HS-27A (cell line): ENCODE data around the gene PPP4R4.

Experiments used
- DNase-seq: peaks from one replicate; pipeline ENCODE4 v3.0.0-alpha.2; 2012; ENCODE audit warnings: low read depth, missing footprints

Gene PPP4R4

DNA sequence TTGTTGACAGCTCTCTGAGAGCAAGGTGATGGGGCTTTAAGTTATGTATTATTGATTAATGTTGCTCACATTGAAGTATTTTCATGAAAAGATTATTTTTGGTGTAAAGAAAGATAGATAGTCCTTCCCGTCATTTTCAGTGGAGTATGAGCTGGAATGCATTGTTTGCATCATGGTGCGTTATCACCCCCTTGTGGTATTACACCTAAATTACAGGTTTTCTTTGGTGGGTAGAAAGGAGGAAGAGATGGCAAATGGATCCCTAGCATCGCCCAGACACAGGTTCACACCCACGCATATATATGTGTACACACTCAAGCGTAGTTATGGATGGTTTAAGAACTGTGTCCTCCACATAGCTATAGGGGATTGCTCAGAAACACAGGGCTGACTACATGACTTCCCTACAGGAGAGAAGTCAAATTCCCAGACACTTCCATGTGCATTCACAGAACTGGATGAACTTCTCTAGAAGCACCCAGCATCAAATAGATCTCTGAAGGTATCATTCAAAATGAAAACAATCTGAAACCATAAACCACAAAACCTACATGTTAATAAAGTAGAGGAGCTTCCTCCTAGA, 133.4 kb downstream of the PPP4R4 start:
- DNase-seq, result no peak

DNA sequence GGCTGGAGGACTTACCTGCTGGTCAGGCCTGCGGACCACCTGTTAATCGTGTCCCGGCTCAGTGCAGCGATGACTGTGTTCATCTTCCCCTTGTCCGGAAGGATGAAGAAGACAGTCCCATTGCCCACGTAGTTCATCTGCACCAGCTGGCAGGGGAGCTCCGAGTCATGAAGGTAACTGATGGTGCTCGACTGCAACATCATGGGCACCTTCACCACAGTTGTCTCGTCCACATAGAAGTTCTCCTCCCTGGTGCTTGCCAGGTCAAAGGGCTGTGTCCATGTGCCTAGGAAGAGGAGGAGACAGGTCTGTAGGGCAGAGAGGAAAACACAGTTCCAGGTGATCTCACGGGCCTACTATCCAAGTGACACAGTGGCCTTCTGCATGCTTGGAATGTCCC, 135.6 kb downstream of the PPP4R4 start:
- no peak for DNase-seq

DNA sequence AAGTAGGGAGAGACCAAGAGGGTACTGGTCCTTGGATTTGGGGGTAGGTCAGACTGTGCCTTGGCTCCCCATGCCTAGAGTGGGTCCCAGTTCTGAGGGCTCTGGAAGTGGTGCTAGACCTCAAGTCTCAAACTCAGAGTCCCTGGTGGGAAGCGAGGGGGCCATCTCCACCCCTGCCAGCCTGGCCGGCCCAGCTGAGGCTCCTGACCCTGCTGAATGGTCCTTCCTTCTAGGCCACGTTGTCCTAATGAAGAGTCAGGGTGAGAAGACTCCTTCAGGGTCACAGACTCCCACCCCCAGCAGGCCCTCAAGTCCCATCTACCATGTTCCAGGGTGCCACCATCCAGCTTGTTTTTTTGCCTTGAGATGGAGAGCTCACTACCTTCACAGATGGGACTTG, 136.1 kb downstream of the PPP4R4 start:
- DNase-seq, result no peak

DNA sequence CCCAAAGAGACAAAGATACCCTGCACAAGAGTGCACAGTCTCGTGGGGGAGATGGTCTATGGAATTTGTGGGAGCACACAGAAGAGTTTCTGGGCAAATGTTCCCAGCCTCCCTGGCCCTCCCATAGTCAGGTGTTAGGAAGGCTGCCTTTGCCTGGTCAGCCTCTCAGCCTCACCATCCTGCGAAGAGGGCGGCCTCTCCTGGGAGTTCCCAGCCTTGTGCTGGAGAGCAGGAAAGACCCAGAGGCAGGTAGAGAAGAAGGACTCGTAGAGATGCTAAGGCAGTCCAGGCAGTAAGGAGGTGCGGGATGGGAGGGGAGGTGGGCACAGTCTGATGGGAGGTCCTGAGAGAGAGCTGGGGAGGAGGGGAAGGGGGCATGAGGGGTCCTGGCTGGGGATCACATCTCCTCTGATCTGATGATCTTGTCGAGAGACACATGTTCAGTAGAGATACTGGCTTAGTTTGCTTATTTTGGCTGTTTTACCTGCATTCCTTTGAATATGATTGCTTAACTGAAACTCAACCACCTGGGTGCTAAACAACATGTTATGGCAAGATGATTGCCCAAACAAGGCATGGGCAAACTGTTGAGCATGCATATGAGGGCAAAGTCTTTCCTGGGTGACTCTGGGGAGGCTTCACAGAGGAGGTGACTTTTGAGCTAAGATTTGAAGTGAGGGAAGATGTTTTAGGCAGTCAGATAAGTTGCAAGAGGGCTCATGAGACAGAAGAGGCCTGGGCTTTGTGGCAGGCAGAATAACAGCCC, 138.5 kb downstream of the PPP4R4 start:
- no peak for DNase-seq

DNA sequence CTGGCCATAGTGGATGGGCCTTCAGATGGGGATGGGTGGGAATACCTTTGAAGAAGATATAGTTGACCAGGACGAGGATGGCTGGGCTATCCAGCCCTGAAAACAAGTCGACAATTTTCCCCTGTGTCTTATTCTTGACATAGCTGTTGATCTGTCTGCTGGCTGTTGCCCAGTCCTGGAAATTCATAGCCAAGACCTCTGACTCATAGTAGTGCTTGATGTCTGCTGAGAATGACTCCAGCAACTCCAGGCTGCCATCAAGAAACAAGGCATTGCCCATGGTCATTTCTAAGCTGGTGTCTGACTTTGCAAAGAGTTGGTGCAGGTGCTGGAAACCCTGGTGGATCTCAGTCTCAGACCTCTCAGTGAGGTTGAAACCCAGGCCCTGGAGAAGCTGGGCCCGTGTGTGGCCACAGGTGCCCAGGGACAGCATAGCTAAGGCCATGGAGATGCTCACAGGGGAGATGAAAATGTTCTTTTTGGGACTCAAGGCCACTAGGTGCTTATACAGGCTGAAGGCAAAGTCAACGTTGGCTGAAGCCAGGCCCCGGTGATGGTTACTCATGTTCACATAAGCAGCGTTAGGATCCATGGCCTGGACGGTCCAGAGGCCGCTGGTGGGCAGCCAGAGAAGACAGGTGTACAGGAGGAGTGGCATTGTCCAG, 140.0 kb downstream of the PPP4R4 start:
- DNase-seq, result no peak

DNA sequence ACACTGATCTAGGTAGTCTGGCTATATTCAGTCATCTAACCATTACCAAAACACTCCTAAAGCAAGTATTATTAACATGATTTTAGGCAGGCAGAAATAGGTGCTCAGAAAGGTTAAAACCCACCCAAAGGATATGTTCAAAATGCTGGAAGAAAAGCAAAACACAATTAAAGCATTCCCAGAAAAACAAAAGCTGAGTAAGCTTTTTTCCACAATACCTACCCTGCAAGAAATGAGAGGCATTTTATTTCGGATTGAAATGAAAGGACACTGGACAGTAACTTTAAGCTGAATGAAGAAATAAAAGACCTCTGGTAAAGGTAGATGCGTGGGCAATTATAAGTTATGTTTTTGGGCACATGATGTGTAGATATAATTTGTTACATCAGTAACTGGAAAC, 140.8 kb downstream of the PPP4R4 start:
- no peak for DNase-seq

DNA sequence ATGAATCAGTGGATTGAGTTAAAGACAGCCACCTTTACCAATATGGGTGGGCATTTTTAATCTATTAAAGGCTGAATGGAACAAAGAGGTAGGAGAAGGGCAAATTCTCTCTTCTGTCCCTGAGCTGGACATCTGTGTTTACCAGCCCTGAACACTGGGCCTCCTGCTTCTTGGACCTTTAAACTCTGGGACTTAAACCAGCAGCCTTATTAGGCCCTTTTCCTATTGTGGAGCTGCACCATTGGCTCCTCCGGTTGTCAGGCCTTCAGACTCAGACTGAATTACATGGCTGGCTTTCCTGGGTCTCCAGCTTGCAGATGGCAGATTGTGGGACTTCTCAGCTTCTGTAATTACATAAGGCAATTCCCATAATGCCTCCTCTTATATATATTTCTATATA, 142.6 kb downstream of the PPP4R4 start:
- DNase-seq, result no peak

DNA sequence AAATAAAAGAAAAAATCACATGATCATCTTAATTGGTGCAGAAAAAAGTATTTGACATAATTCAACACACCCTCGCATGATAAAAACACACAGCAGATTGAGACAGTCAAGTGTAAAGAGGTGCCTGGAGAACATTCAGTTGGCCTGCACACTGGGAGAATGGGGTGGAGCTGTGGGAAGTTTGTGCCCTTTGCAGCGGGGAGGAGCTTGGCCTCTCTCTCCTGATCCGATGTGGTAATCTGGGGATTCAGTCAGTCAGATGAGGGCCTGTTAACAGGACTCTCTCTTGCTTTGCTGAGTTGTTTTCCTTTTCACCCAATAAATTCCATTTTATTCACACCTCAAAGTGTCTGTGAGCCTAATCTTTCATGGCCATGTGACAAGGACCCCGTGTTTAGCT, 143.1 kb downstream of the PPP4R4 start:
- no peak for DNase-seq

DNA sequence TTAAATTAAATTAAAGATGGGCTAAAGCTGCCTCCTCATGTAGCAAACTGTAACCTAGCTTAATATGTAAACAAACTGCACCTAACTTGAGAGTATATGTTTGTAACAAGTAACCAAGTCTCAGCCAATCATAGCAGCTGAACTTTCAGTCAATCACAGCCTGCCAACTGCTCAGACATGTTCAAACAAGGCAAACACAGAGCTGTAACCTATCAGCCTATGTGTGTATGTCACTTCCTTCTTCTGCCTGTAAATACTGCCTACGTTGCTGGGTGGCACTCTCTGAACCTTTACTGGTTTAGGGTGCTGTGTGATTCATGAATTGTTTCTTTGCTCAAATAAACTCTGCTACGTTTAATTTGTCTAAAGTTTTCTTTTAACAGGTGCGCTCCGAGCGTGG, 146.1 kb downstream of the PPP4R4 start:
- DNase-seq, result no peak

DNA sequence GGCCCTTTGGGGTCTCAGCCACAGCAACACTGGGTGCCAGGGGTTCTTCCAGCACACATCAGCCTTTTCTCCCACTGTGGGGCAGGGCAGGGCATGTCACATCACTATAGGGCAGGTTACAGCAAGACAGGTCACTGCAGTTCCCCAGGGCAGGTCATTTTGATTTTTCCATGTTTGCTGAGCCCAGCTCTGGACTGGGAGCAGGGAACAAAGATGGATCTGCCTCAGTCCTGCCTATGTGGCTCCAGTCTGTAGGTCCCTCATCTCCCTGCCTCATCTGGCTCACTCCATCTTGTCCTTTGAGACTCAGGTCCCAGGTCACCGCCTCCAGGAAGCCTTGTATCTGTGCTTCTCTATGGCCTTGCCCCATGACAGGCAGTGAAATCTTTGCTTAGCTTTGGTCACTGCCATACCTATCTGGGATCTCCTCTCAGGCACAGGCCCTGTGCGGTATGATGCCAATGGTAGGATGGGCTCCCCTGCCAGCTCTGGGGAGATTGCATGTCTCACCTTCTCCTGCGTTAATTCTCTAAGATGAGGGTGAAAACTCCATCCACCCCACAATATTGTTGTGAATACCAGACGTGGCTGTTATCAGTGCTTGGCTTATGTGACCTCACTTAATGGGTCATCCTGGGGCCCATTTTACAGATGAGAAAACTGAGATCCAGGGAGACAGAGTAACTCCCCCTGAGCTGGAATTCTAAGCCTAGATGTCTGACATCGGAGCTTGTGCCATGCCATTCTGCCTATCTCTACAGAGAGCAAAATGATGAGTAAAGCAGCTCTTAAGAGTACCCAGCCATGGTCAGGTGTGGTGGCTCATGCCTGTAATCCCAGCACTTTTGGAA, 147.5 kb downstream of the PPP4R4 start:
- DNase-seq, result no peak

DNA sequence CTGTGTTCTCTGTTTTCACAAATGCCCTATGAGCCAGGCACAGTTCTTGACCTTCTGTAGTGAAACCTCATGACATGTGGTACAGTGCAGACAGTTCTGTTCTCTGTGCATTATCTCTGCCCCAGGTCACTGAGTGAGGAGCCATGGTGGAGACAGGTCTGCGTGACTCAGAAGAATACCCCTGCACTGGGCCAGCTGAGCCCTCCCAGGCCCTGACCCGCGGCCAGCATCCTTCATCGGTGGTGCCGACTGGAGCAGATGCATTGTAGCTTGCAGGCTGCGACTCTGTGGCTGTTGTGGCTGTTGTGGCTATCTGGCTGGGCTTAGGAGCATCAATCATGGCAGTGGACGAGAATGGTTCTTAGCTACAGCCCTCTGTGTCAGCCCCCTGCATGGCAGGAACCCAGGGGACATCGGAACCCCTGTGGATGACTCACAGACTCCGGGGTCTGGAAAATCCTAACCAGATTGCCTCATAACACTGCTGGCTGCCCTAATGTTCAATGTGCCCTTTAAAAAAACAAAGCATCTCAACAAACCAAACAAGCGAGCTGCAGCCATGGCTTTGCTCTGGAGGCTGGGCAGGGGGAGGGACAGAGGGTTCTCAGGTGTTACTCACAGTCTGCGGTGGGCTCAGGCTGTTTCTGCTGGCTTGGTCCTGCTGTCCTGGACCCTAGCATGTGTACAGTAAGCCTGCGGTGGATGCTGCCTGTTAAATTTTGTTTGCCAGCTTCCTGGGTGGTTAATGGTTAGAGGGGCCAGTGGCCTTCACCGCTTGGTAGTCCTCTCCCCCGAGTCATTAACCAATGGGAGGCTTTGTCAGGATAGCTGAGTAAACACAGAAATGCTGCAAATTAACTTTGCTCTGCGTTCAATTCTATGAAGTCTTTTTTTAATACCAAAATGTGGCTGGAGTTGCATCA, 148.8 kb downstream of the PPP4R4 start, which contains the start of gene SERPINA6:
SERPINA6 (minus strand) TSS at position 689 of the 923 bp plus-strand sequence. CDS start 8,688 bp downstream, outside the sequence.
- DNase-seq, result no peak

DNA sequence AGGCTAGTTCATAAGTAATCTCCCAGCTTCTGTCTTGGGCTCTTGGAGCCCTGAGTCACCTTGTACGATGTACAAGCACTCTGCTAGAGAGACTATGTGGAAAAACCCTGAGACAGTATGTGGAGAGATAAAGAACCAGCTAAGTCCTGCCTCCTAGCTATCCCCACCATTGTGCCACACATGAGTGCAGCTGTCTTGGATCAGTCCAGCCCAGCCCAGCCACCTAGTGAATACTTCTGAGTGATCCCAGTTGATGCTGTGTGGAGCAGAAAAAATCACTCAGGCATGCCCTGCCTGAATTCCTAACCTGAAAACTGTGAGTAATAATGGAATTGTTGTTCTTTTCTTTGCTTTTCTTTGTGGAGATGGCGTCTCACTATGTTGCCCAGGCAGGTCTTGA, 154.1 kb downstream of the PPP4R4 start:
- DNase-seq, result no peak
